ENCODE measurements around the gene MBOAT2.

DNA sequence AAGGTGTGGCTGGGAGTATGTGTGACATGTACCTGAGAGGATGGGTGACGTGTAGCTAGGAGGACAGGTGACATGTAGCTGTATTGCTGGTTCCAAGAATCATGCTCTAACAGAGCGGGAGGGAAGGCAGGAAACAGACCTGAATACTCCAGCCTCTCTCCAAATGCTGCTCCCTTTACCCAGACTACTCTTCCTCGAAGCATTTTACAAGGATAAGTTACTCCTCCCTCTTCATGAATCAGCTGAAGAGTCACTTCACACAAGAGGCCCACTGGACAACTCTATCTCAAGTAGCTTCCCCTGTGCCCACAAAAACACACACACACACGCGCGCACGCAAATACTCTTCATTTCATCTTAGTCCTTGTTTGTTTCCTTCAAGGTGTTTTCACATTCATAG lies 113.5 kb downstream of the MBOAT2 start:
- TF ChIP-seq, protein P1, sequence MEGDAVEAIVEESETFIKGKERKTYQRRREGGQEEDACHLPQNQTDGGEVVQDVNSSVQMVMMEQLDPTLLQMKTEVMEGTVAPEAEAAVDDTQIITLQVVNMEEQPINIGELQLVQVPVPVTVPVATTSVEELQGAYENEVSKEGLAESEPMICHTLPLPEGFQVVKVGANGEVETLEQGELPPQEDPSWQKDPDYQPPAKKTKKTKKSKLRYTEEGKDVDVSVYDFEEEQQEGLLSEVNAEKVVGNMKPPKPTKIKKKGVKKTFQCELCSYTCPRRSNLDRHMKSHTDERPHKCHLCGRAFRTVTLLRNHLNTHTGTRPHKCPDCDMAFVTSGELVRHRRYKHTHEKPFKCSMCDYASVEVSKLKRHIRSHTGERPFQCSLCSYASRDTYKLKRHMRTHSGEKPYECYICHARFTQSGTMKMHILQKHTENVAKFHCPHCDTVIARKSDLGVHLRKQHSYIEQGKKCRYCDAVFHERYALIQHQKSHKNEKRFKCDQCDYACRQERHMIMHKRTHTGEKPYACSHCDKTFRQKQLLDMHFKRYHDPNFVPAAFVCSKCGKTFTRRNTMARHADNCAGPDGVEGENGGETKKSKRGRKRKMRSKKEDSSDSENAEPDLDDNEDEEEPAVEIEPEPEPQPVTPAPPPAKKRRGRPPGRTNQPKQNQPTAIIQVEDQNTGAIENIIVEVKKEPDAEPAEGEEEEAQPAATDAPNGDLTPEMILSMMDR (IDR thresholded peaks at IDR 0.05): no peak
- no peak for TF ChIP-seq POLR2A (IDR thresholded peaks at IDR 0.05)
